Measurements from ENCODE around the gene DDR2.

Gene DDR2

GRCh38 chr1:162641114-162641513 is 8.8 kb downstream of the DDR2 start:
- no peak overlapping the region for H3K4me3 ChIP-seq (ENCODE audit: low read depth, low read length)

GRCh38 chr1:162644986-162645314 is 12.7 kb downstream of the DDR2 start:
- TF ChIP-seq CTCF (IDR thresholded peaks at IDR 0.05; ENCODE audit: insufficient read depth, low read depth, low read length, missing control alignments): no peak
- no peak overlapping the region for H3K4me3 ChIP-seq (ENCODE audit: low read depth, low read length)
- no peak for DNase-seq (ENCODE audit: low read depth)

More at GRCh38 chr1:162641114-162641513, 8.8 kb downstream of the DDR2 start:
- DNase-seq (ENCODE audit: low read depth): no peak
- TF ChIP-seq CTCF (IDR thresholded peaks at IDR 0.05; ENCODE audit: insufficient read depth, low read depth, low read length, missing control alignments): no peak

- no peak overlapping the region for H3K4me3 ChIP-seq (ENCODE audit: low read depth, low read length)
- no peak for TF ChIP-seq CTCF (IDR thresholded peaks at IDR 0.05; ENCODE audit: insufficient read depth, low read depth, low read length, missing control alignments)
These were observed 13.4 kb downstream of the DDR2 start for GRCh38 chr1:162645666-162646065.

GRCh38 chr1:162649583-162649982 is 17.3 kb downstream of the DDR2 start:
- H3K4me3 ChIP-seq (ENCODE audit: low read depth, low read length): no peak overlapping the region
- TF ChIP-seq CTCF (IDR thresholded peaks at IDR 0.05; ENCODE audit: insufficient read depth, low read depth, low read length, missing control alignments): no peak
- DNase-seq (ENCODE audit: low read depth): no peak

More at GRCh38 chr1:162645666-162646065, 13.4 kb downstream of the DDR2 start:
- DNase-seq (ENCODE audit: low read depth): no peak

- no peak overlapping the region for H3K4me3 ChIP-seq (ENCODE audit: low read depth, low read length)
- no peak for TF ChIP-seq CTCF (IDR thresholded peaks at IDR 0.05; ENCODE audit: insufficient read depth, low read depth, low read length, missing control alignments)
- no peak for DNase-seq (ENCODE audit: low read depth)
These were observed 22.8 kb downstream of the DDR2 start for GRCh38 chr1:162654915-162655620.

- no peak overlapping the region for H3K4me3 ChIP-seq (ENCODE audit: low read depth, low read length)
- no peak for TF ChIP-seq CTCF (IDR thresholded peaks at IDR 0.05; ENCODE audit: insufficient read depth, low read depth, low read length, missing control alignments)
- no peak for DNase-seq (ENCODE audit: low read depth)
These were observed 24.0 kb downstream of the DDR2 start for GRCh38 chr1:162656266-162656665.

- no peak for TF ChIP-seq CTCF (IDR thresholded peaks at IDR 0.05; ENCODE audit: insufficient read depth, low read depth, low read length, missing control alignments)
- DNase-seq (ENCODE audit: low read depth): no peak
- no peak overlapping the region for H3K4me3 ChIP-seq (ENCODE audit: low read depth, low read length)
These were observed 28.3 kb downstream of the DDR2 start for GRCh38 chr1:162660574-162660973.
